Measurements from ENCODE around the gene MARCHF3. TPM values are rescaled to one million over a fixed set of nuclear protein-coding genes. Genes with fewer than 3 reads are reported as not detected.

Gene MARCHF3
- total RNA-seq, 1 experiment from 2014 or later = 6.5 TPM

DNA sequence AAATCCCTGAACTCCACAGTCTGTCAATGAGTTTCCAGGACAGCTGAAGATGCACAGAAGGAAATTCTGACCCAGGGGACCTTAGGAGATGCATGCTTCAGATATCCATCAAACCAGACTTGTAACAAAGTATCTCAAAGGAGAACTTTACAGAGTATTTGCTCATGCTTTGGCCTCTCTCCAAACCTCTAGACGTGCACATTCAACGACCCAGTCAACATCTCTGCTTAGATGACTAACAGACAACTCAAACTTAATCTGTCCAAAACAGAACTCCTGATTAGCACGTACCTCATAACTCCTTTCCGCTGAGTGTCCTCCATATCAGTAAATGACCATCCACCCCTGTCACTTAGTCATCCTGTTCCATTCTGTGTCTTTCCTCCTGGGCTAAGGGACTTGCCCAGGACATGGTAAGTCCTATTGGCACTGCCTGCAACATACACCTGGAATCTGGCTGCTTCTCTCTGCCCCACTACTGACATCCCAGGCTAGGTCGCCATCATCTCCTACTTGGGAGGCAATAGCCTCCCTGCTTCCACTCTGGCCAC is 146.0 kb downstream of the MARCHF3 start:
- DNase-seq (ENCODE audit: extremely low read depth, low read depth) = no peak

DNA sequence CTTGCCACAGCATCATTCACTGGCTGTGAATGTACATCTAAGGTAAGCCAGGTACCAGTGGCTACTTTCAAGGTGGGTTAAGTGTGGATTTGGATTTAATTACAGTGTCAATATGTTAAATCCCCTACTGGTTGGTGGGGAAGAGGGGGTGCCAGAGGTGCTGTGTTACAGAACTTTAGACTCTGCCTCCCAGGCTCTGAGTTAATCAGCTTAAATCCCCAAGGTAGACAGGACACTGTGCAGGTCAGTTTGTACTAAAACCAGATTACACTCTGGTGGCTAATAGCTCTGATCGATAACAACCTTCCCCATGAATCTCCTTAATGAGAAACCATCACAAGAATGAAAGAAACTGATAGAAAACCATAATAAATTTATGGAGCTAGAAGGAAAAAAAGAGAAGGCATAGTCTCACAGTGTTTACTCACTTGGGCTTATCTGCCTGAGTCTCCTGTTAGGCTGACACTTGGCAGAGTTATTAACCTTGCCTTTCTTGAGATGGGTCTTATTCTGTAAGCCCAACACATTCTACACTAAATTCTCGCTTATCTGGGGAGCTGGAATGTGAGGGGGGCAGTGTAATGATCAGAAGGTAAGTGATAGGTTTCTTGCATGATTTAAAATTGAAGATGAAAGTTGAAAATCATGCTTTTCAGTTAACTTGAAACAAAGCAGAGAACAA is 146.7 kb downstream of the MARCHF3 start:
- no peak for DNase-seq (ENCODE audit: extremely low read depth, low read depth)

DNA sequence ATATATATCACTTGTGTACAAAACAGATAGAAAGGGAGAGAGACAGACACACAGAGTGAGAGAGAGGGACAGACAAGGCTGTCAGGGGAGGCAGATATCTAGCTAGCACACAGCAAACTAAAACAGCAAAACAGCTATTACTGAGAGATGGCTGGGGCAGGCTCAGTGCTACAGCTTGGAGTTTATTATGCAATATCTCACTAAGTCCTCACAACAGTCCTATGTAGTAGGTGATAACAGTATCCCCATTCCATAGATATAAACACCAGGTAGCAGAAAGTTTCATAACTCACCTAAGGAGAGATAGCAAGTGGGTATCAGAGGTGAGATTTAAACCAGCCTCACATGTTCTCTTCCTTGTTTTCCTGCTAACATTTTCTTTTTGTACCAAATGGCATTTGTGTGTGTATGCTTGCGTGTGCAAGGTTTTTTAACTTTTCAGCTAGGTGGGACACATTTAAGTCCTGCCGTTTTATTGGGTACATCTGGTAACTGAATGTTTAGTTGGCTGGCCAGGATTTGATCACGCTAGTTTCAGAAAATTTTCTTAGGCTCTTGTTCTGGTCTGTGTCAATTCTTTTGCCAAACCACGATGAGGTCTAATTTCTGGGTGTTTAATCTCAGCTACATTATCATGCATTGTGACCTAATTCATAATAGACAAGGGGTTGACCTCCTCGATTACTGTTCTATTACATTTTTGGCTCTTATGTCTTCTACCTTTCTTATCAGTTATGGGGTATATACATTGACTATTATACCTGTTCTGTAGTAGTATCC is 148.3 kb downstream of the MARCHF3 start:
- no peak for DNase-seq (ENCODE audit: extremely low read depth, low read depth)

DNA sequence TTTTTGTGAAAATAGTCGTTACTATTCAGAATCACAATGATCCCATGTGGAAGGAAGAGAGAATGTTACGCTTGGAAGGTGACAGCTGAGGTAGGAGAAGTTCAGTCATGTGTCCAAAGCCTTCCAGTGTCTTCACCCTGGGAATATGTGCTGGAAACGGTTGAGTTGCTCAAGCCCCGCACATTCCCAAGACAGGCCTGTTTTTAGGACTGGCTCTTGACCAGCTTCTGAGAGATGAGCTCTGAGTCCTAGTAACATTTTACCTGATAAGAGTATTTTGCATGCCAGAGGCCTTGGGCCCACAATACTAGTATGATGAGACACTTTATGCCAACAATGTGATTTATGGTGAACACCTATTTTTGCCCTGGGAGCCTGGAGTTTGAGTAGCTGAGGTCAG is 151.7 kb downstream of the MARCHF3 start:
- no peak for DNase-seq (ENCODE audit: extremely low read depth, low read depth)

DNA sequence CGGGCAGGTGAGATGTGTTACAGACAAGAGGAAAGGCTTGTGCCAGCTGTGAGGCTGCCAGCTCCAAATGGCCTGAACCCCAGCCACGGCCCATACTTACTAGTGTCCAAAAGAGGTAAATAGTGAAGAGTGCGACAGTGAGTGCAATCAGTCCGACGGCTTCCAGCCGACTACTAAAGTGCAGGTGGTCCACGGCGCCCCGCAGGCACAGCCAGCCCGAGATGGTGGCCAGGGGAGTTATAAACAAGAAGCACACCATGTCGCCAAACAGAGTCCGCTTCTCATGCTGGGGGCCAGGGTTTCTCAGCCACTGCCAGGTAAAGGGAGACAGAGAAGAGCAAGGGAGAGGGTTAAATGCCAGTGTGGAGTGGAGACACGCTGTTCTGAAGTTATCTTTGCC is 152.3 kb downstream of the MARCHF3 start:
- DNase-seq (ENCODE audit: extremely low read depth, low read depth) = no peak

DNA sequence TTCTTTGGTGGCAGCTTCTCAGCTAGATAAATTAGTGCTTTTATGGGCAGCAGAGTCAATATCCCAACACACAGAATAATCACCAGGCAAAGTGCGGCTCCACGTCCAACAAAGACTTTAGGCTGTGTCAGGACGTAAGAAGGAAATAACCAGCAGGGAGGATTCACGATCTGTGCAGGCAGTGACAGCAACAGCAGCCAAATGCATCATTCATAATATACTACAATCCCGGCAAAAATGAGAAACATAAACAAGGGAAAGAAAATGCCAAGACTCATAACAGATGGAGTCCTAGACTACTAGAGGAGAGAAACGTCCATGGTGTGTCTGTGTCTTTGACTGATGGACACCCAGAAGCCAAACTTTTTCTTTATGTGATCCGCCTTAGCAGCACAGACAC is 152.8 kb downstream of the MARCHF3 start:
- no peak for DNase-seq (ENCODE audit: extremely low read depth, low read depth)

DNA sequence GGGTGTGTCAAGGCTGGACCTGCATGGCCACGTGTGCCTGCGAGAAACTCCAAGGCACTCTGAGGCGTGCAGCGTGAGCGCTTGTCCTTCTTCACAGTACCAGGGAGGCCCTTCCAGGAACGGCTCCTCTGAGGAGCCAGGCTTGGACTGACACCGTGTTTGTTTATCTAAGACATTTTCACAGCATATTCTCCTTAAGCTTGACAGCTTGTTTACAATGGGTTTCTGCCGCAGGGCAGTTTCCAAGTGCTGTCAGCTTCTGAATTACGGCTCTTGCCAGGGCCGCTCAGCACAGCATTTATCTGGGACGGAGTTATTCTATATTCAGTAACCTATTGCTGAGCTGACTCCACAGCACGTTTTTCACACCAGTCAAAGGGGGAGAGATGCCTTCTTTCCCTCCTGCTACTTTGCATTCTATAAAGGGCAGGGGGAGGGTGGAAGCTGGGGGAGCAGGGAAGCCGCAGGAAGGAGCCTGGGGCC is 155.0 kb downstream of the MARCHF3 start:
- no peak for DNase-seq (ENCODE audit: extremely low read depth, low read depth)

DNA sequence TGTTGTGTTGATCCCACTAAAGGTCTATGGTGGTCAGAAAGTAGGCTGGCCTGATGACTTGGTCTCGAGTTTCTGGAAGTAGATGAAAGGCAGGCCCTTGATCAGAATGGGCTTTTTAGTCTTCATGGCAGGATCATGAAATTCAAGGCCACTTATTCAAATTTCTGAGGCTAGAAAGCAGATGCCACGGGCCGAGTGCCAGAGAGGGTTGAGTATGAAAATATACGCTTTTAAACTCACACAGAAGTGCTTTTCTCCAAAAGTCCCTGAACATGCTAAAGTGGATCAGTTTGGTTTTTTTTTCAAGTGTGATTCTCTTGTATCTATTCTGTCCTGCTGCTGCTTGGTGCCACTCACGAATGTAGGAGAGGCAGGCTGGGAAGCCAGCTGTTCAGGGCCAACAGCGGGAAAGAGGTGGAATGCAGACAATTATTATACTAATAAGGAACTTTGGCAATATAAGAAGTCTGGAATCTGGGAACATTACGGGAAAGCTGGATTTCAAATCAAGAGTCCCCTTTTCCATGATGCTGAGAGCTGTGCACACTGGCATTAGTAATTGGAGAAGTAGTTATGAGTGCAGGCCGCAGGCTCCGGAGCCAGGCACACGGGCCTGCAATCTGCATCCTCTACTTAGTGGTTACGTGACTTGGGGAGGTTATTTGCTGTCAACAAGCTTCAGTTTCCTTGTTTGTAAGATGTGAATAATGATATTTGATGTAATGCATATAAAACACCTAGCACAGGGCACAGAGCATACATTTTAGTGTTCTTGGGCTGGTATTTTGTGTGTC is 157.6 kb downstream of the MARCHF3 start:
- no peak for DNase-seq (ENCODE audit: extremely low read depth, low read depth)

DNA sequence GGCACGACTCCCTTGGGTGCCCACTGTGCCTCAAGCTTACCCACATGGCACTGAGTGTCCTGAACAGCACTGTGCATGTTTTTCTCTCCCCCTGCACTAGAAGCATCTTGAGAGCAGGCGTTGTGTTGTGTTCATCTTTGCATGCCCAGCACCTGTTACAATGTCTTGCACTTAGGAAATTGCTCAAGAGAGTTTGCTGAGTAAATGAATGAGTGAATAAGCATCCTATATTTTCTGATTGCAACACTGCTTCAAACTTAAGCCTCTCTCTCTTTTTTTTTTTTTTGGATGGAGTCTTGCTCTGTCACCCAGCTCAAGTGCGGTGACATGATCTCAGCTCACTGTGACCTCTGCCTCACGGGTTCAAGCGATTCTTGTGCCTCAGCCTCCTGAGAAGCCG is 158.9 kb downstream of the MARCHF3 start:
- no peak for DNase-seq (ENCODE audit: extremely low read depth, low read depth)

DNA sequence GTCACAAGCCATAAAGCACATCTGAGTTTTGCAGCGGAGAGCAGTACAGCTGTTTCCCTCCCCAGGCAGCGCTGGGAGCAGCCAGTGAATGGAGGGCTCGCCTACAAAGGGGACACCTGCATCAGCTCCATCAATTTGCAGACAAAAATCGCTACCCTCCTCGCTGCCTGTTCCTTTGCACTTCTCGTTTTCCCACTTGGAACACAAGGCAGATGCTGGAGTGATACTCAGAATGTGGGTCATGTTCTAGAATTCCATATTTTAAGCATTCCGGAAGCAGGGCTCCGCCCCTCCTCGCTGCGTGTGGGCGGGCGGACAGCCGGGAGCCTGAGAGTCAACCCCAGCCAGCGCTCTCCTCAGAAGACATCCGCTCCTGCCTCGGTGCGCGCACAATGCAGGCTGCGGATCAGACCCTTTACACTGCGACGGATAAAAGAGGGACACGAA is 161.3 kb downstream of the MARCHF3 start:
- DNase-seq (ENCODE audit: extremely low read depth, low read depth) = no peak

DNA sequence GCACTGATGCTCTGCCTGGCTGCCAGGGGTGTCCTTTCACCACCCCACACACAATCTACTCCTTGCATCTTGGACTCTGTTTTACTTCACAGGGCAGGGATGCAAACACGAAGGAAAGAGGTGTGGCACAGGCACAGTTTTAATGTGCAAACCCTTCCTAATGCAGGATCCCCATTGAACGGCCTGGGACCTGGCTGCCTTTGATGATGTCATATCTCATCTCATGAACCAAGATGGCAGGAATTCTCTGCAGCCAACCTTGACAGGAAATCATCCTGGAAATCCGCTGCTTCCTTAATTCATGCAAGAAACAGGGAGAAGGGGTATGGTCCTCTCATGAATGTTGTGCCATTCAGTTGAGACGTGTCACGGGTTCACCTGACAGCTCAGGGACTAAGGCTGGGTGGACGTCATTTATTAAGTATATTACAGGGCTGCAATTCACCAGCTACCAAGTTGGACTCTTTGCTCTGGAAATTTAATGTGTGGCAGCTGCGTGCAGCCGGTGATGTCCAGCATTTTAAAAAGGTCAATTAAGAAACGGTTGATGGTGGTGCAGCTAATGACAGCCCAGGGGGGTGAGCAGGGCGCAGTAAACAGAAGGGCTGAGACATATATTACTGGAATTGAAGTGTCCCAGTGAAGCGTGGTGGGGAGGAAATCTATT is 161.9 kb downstream of the MARCHF3 start:
- DNase-seq (ENCODE audit: extremely low read depth, low read depth) = no peak

DNA sequence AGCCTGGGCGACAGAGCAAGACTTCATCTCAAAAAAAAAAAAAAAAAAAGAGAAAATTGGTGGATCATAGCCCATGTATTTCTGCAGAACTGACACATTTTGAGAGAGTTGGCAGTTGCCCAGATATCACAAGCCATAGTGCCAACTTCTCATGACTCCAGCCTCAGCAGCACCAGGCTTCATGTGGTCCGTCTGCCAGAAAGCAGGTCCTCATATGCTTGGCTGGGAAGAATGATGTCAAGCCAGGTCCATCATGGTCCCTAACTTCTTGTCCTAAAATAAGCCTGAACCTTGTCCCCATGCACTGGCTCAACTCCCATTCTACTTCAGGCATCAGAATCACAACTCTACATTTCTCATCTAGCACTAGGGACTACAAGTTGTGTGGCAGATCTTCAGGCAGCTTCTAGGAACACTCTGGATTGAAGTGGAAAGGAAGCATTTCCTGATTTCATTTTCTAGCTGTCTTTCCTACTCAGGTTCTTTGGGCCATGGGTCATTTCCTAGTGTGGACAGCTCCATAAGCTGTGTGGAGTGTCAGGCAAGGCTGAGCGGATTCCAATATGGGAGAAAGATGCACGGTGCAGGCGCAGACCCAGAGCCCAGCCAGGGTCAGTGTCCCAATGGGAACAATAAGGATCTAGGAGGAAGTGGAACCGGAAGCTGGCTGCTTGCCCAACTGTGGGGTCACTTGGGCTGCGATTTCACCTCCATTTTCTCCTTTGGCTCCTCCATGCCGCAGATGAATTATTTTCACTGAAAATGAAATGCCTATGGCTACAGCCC is 163.3 kb downstream of the MARCHF3 start:
- no peak for DNase-seq (ENCODE audit: extremely low read depth, low read depth)

DNA sequence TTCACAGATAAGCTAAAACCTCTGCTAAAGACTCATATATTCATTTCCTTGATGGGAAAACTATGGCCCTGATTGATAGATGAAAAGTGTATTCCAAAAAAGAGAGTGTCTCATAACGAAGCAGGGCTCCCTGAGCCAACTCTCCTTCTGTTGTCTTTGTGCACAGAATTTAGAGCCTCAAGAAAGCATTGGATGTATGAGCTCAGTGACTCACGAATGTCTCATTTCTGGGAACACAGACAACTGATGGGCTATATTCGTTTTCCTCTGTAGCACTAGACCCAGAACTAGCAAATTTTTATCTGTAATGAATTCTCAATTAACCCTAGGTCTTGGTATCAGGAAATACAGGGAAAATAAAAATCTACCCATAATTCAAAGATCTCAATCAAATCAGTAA is 165.1 kb downstream of the MARCHF3 start:
- DNase-seq (ENCODE audit: extremely low read depth, low read depth) = no peak

DNA sequence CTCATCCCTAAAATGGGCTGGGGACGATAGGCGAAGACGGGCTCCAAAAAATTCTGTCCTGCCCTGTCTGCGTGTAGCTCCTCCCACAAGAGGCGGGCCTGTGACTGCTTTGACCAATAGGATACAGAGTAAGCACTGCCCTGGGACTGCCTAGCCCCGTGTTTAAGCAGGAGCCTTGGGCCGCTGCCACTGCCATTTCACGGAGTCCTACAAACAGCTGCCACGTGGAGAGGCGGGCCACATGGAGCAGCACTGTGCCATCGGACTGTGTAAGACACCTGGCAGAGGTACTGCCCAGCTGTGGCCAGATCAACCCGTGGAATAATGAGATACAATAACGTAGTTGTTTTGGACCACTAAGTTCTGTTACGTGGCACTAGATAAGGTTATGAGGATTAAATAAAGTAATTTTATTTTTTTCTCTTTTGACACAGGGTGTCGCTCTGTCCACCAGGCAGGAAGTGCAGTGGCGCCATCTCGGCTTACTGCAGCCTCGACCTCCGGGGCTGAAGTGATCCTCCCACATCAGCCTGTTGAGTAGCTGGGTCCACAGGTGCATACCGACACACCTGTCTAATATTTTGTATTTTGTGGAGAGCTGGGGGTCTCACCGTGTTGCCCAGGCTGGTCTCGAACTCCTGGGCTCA is 166.2 kb downstream of the MARCHF3 start:
- no peak for DNase-seq (ENCODE audit: extremely low read depth, low read depth)

DNA sequence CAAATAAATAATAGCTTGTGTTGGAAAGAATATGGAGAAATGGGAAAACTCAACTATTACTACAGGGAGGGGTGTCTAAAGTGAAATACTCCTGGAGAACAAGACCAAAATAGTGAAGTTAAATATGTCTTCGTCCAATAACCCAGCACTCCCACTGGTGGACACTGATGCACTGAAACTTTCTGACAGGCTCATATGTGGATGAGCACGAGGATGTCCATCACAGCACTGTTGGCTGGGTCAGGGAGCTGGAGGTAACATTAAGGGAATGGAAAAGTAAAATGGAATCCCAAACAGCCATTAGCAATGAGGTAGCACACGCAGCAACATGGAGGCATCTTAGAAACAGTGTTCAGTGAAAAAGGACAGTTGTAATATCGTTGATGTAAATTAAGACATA is 167.0 kb downstream of the MARCHF3 start:
- DNase-seq (ENCODE audit: extremely low read depth, low read depth) = no peak

DNA sequence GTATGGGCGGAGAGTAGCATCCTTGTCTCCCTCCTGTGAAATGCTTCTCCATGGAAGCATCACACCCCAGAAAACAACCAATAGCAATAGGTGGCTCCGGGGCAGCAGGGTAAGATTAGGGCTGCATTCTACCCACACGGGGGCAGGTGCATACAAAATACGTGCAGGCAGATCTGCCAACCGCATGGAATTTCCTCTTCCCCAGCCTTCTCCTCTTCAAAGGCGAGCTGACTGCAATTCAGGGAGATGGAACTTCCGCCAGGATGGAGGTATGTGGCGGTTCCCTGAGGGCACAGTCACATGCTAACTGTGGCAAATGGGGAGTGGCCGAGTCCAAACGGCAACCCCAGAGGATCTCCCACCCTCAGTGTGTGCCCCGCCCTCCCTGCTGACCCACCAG is 171.9 kb downstream of the MARCHF3 start:
- no peak for DNase-seq (ENCODE audit: extremely low read depth, low read depth)

DNA sequence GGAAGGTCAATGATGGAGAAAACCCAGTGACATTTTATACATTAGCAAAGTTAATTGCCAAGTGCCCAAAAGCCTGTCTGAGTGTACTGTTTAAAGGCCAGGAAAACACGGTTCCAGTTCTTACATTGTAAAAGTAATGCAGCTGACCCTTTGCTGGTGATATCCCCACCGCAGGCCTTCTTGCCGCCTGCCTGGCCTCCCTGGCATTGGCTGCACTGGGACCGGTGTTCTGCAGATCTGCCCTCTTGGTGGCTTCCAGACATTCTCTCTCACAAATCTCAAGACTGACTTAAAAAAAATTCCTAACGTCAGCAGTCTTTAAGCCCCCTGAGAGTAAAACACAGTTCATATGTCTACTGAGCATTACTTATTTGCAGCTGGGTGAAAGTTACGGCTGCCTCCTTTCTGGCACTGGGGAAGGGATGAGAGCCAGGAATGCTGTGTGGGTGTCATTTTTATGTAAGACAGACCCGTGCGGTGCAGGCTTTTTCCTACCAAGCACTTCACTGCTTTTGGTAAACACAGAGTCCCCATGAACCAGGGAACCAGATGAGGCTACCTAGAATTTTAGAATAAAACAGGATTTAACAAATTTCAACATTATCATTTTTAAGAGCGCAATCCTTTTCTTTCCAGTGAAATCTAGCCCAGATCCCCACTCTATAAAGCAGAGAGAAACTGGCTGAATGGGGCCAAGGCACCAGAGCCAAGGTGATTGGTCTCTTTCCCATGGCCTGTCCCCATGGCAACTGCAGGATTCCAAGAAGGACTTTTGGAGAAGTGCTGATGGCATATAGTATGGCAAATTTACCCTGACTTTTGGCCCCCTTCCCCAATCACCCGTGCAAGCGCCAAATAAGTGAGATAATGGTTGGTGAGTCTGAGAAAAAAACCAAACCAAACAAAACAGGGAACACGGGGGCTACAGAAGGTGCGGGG is 172.6 kb downstream of the MARCHF3 start:
- no peak for DNase-seq (ENCODE audit: extremely low read depth, low read depth)

DNA sequence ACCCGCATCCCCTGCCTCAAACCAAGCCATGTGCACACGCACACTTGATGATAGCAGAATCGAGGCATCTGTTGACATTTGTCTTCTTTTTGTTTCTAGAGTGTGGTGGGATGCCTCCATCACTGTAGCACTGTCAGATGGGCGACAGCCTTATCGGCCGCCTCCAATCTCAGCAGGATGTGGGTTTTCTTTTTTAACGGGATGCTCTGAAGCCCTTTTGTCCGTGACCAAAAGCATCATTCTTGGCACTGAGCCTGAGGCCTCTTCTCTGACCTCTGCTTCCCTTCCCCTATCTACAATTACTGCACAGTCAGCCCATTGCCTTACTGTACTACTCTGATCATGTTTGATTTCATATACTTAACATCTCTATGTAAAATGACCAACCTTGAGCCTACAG is 175.1 kb downstream of the MARCHF3 start:
- DNase-seq (ENCODE audit: extremely low read depth, low read depth) = no peak

All from NCI-H460 (cell line).